KG1 (cell line): ENCODE measurements around the gene NRXN3.

Source experiments
- DNase-seq: peaks from one replicate; lab custom pipeline; 2025; lab: John Stamatoyannopoulos, UW

NRXN3 gene

DNA sequence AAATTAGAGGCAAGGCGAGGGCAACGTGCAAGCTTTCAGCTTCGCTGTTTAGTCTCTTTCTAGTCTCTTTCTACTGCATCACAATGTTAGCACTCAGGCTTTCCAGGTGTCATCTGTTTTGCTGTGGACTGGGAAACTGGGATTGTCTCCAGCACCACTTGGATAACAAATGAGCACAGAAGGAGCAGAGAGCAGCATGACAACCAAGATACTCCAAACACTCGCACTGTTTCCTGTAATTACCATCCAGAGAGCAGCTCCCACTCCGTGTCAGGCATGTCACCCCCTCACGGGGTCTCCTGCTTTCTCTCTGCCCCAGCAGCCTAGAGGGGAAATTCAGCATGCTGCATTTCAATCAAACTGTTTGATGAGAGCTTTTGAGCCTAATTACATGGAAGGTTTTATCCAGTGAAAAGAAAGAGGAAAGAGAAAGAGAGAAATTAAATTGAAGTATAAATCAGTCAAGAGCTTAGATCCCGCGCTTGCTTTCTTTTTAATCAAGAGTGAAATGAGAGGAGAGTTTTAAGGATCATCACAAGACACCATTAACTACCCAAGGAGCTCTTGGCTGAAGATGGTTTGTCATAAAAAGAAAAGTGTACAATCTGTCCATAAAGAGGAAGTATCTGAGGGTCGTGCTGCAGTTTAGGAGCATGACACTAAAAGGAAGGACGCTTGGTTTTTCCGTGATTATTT lies 1123.5 kb downstream of the NRXN3 start:
- DNase-seq = no peak

GRCh38 chr14:79294499-79294898 lies 1124.3 kb downstream of the NRXN3 start:
- no peak for DNase-seq

- DNase-seq = no peak
Measured at GRCh38 chr14:79295385-79295784, 1125.2 kb downstream of the NRXN3 start.

GRCh38 chr14:79298373-79298772 lies 1128.2 kb downstream of the NRXN3 start:
- DNase-seq = no peak

- DNase-seq = no peak
Measured at GRCh38 chr14:79299162-79299561, 1129.0 kb downstream of the NRXN3 start.

DNA sequence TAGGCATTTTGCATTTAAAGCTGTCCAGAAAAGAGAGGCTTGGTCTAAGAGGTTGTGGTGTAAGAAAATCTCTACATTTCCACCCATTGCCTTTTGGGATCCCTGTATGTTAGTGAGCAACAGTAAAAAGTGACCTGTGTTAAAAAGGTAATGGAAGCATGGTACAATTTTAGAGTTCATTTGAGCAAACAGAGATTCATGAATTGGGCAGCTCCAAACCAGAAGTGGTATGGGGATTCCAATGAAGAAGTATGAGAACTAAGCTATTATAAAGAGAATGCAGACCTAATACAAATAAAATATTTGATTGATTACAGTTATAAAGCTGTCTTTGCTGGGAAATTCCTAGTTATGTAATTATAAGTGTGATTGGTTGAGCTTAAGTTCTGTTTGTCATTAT lies 1134.1 kb downstream of the NRXN3 start:
- DNase-seq = no peak

DNA sequence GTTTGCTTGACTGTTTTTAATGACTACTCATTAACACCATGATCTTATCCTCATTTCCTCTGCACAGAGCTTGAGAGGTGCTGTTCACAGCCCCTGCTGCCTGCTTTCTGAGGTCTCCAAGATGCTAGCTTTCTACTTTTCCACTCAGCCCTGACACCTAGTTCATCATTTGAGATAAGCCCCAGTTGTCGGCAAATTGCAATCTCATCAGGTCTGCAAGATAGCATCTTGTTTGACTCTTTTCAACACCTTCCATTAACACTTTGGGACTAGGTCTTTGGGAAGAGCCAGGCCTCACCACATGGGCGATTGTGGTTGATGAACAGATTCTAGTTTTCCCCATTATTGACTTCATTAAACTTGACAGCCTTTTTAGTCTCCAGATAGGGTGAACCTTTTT lies 1136.4 kb downstream of the NRXN3 start:
- no peak for DNase-seq

GRCh38 chr14:79318371-79318770 lies 1148.2 kb downstream of the NRXN3 start:
- no peak for DNase-seq

DNA sequence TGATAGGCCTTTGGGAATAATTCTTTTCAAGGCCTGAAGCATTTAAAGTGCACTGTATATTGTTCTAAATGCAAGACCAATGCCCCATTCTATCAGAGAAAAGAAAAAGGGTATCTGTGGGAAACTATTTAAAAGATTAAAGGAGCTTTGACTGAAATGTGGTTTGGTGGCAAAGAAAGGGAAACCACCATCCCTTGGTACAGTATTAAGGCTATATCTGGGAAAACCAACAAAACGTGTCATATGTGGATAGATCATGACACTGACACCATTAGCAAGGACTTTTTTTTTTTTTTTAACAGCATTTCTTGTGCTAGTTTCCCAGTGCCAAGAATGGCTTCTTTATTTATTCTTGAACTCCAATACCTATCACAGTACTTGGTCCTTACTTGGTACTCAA lies 1150.4 kb downstream of the NRXN3 start:
- DNase-seq = no peak

GRCh38 chr14:79321070-79321469 lies 1150.9 kb downstream of the NRXN3 start:
- no peak for DNase-seq

- DNase-seq = no peak
Measured at GRCh38 chr14:79325071-79325470, 1154.9 kb downstream of the NRXN3 start.

GRCh38 chr14:79325557-79325956 lies 1155.4 kb downstream of the NRXN3 start:
- DNase-seq = no peak

DNA sequence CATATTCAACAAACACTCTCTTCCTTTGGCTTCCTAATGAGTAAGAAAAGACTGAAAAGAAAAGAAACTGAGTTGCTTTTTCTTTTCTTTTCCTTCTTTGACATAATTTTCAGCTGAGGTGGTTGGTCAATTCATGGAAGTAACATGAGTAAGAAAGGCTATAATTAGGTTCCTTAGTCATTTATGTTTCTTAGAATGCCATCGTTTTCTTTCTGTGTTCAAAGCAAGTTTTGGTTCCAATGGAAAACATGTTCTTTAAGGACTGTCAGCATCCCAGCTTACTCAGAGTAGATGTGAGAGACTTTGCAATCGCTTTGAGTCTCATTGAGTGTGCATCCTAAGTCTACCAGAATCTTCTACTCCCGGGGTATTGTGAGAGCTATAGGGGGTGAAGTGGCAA lies 1158.7 kb downstream of the NRXN3 start:
- no peak for DNase-seq

- DNase-seq = no peak
Measured at GRCh38 chr14:79331830-79332229, 1161.7 kb downstream of the NRXN3 start.

- no peak for DNase-seq
Measured at GRCh38 chr14:79332504-79333197, 1162.5 kb downstream of the NRXN3 start.

- no peak for DNase-seq
Measured at GRCh38 chr14:79333198-79333546, 1163.0 kb downstream of the NRXN3 start.

DNA sequence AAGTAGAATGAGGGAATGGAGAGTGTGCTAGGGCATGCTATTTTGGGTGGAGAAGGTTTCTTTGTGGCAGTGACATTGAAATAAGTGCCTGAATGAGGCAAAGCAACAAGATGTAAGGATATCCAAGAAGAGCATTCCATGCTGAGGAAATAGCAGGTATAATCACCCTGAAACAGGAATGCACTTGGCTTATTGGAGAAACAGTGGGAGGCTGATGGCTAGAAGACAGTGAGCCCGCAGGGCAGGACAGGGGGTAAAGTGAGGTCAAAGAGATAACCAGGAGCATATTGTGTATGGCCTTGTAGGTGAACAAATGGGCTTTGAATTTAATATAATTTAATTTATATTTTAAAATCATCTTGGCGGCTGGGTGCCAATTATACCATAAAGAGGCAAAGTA lies 1164.1 kb downstream of the NRXN3 start:
- no peak for DNase-seq

GRCh38 chr14:79337761-79338160 lies 1167.6 kb downstream of the NRXN3 start:
- no peak for DNase-seq

DNA sequence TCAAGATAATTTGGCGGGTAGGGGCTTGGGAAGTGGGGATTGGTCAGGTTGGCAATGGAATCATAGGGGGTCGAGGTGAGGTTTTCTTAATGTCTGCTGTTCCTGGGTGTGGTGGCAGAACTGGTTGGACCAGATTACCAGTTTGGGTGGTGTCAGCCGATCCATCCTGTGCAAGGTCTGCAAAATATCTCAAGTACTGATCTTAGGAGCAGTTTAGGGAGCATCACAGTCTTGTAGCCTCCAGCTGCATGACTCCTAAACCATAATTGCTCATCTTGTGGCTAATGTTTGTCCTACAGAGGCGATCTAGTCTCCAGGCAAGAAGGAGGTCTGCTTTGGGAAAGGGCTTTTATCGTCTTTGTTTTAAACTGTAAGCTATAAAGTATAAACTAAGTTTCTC lies 1172.8 kb downstream of the NRXN3 start:
- no peak for DNase-seq

DNA sequence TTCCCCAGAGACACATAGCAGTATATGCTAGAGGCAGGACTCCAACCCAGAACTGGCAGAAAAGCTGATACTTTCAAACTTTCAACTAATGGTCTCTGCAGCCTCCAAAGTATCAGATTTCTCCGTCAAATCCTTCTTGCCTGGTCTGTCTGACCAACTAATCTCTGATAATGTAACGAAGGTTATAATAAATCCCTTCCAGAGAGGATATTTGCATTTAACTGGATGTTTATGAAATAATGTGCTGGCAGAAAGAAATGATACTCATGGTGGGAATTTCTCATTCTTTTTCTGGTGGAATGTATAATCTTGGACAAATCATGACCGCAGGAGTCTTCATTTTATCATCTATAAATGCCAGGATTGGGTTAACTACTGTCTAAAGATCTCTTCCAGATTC lies 1180.8 kb downstream of the NRXN3 start:
- no peak for DNase-seq

- DNase-seq = no peak
Measured at GRCh38 chr14:79352076-79352630, 1182.0 kb downstream of the NRXN3 start.

GRCh38 chr14:79354336-79354735 lies 1184.2 kb downstream of the NRXN3 start:
- DNase-seq = no peak

DNA sequence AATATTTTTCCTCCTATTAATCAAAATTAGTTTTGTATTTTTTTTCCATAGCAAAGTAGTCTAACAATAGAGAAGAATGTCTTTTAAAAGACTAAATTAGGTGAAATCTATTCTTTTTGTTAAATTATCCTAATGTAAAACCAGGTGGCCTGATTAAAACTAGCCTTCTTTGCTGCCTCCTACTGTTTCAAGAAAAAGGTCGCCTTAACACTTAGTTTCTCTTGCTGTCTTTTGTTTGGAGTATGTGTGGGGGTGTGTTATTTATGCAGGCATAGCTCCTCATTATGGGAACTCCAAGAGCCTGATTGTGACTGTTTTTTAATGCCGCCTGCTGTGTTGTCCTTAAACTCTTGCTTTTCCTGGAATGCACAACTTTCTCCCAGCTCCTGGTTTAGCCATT lies 1185.9 kb downstream of the NRXN3 start:
- DNase-seq = no peak

DNA sequence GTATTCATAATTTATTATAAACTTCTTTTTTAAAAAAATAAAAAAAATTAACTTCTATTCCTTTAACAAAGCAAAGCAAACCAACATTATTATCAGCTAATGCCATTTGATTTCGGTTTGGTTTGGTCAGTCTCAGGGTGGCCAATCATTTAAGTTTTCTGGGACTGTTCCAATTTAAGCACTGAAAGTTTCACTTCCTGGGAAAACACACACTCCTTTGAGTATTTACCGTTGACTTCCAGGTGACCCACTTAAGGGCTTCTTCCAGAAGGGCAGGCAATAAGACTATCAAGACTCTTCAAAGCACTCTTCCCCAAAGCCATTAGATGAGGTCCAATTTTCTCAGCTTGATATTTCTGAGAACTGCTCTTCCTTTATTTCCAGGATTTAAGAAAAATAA lies 1187.1 kb downstream of the NRXN3 start:
- no peak for DNase-seq
